K562 (cell line): ENCODE measurements around the gene DHPS. TPM values are rescaled to one million over a fixed set of nuclear protein-coding genes. Genes with fewer than 3 reads are reported as not detected.

Source experiments
- ATAC-seq: fragments of 200-7000 bp; cut with Tn5 transposase; 3 replicates; pipeline ENCODE4 v1.9.1; 2020; ENCODE audit warnings: moderate library complexity
- BruUV-seq: library from RNA; stranded (reverse); fragments of 400-500 nt; replicated peaks from 2 replicates; lab custom pipeline; 2021; lab: Mats Ljungman, UMichigan
- CTCF ChIA-PET: fragments of 300-600 bp; formaldehyde crosslinking; extraction: SDS; loops from one replicate; lab custom pipeline; 2021; ENCODE audit warnings: low intra/inter-chr PET ratio; lab: Yijun Ruan, JAX
- POLR2A ChIA-PET: fragments of 300-600, 350-650 bp; sonication (Branson Sonifier 250); formaldehyde crosslinking; extraction: SDS; loops from one replicate; lab custom pipeline; 2021; ENCODE audit warnings: antibody characterized with exemption, inconsistent platforms; lab: Yijun Ruan, JAX
- DNase-seq, 4 experiments: peaks; one replicate each; pipeline versions ENCODE4 v3.0.0 to v3.0.0-alpha.2; 2011 to 2018; ENCODE audit warnings: low spot score in 3 of 4, mixed read lengths in 3 of 4; ENCODE audit errors: extremely low read depth in 1 of 4
- FAIRE-seq: peaks from 2 replicates; lab custom pipeline; 2011; peaks lifted over from hg19 to GRCh38; lab: Jason Lieb, UNC
- H2AFZ ChIP-seq: 2 replicates; pipeline ENCODE4 v1.6.0; 2011; ENCODE audit warnings: low read depth, low read length, control low read depth, inconsistent platforms
- H3K27ac ChIP-seq: fragments of 200-600 bp; 3 replicates; pipeline ENCODE4 v1.8.0; 2011; ENCODE audit warnings: low read depth, mild to moderate bottlenecking, control low read depth, inconsistent platforms, low read length, moderate library complexity, mixed read lengths; ENCODE audit errors: extremely low read depth
- H3K27me3 ChIP-seq, 2 experiments: fragments of 300-600 bp in 1 of 2; 2 replicates in 1 of 2; 3 replicates in 1 of 2; pipeline versions ENCODE4 v1.6.0 to v1.8.0; 2011; ENCODE audit warnings: inconsistent platforms in 2 of 2, low read length in 2 of 2, mild to moderate bottlenecking in 1 of 2, mixed read lengths in 1 of 2, moderate library complexity in 1 of 2; ENCODE audit not compliant: control insufficient read depth in 2 of 2, insufficient read depth in 2 of 2
- H3K36me3 ChIP-seq: fragments of 300-600 bp; 3 replicates; pipeline ENCODE4 v1.8.0; 2011; ENCODE audit warnings: mild to moderate bottlenecking, low read length, inconsistent platforms; ENCODE audit not compliant: control insufficient read depth, insufficient read depth
- H3K4me1 ChIP-seq, 2 experiments: fragments of 200-600 bp in 1 of 2; replicated peaks in 1 of 2; 2 replicates in 1 of 2; 3 replicates in 1 of 2; pipeline versions ENCODE4 v1.5.1 to v1.8.0; 2011; ENCODE audit warnings: inconsistent platforms in 2 of 2, low read length in 2 of 2, mild to moderate bottlenecking in 1 of 2, mixed read lengths in 1 of 2, moderate library complexity in 1 of 2; ENCODE audit not compliant: control insufficient read depth in 2 of 2, insufficient read depth in 2 of 2
- H3K4me2 ChIP-seq: 2 replicates; pipeline ENCODE4 v1.6.1; 2011; ENCODE audit warnings: low read length, control low read depth, inconsistent platforms, mixed read lengths; ENCODE audit not compliant: insufficient read depth
- H3K4me3 ChIP-seq: fragments of 200-600 bp; sonication (generic), shearing (Covaris generic); 2 replicates; pipeline ENCODE4 v1.5.1; 2016; ENCODE audit warnings: control low read depth, inconsistent platforms
- H3K79me2 ChIP-seq: fragments of 200-600 bp; 3 replicates; pipeline ENCODE4 v1.8.0; 2011; ENCODE audit warnings: low read length, inconsistent platforms; ENCODE audit not compliant: control insufficient read depth, insufficient read depth
- H3K9ac ChIP-seq, 2 experiments: 2 replicates each; pipeline versions ENCODE4 v1.6.0 to v1.6.1; 2011; ENCODE audit warnings: low read depth in 2 of 2, low read length in 2 of 2, control low read depth in 1 of 2, inconsistent platforms in 1 of 2, mild to moderate bottlenecking in 1 of 2, mixed read lengths in 1 of 2; ENCODE audit not compliant: insufficient read depth in 1 of 2
- H3K9me1 ChIP-seq: one replicate; pipeline ENCODE4 v1.6.0; 2011; ENCODE audit warnings: inconsistent platforms, mild to moderate bottlenecking, low read length, moderate library complexity; ENCODE audit not compliant: control insufficient read depth, insufficient read depth
- H3K9me3 ChIP-seq: replicated peaks from 2 replicates; pipeline ENCODE4 v1.5.1; 2011; ENCODE audit warnings: low read depth, low read length, inconsistent platforms; ENCODE audit not compliant: control insufficient read depth, insufficient read depth
- H4K20me1 ChIP-seq: replicated peaks from 2 replicates; pipeline ENCODE4 v1.6.1; 2011; ENCODE audit warnings: low read length, inconsistent platforms, mixed read lengths; ENCODE audit not compliant: control insufficient read depth, insufficient read depth
- ARID1B ChIP-seq: fragments of 450-650 bp; IDR thresholded peaks from 2 replicates; pipeline ENCODE4 v1.6.1; 2016; ENCODE audit warnings: antibody characterized with exemption, mild to moderate bottlenecking, inconsistent platforms
- ATF3 ChIP-seq, 2 experiments: fragments of 450-650 bp in 1 of 2; sonication (generic) in 1 of 2; formaldehyde crosslinking in 1 of 2; IDR thresholded peaks in 1 of 2; conservative IDR thresholded peaks in 1 of 2; 2 replicates each; pipeline versions ENCODE4 v1.6.1 to v1.8.1; 2016 to 2023; ENCODE audit warnings: mild to moderate bottlenecking in 2 of 2, moderate library complexity in 2 of 2, inconsistent platforms in 1 of 2, missing genetic modification reagents in 1 of 2
- CTCF ChIP-seq, 3 experiments: IDR thresholded peaks in 2 of 3; conservative IDR thresholded peaks in 1 of 3; 2 replicates each; pipeline ENCODE4 v1.5.1; 2011 to 2012; ENCODE audit warnings: low read length in 3 of 3, mild to moderate bottlenecking in 3 of 3, control low read depth in 2 of 3, improper control_type of control experiment in 1 of 3, inconsistent platforms in 1 of 3, low read depth in 1 of 3, mixed read lengths in 1 of 3, moderate library complexity in 1 of 3; ENCODE audit not compliant: insufficient read depth in 2 of 3
- EGR1 ChIP-seq: fragments of 450-650 bp; conservative IDR thresholded peaks from 2 replicates; pipeline ENCODE4 v1.6.1; 2017; ENCODE audit warnings: mild to moderate bottlenecking
- HDGF ChIP-seq: fragments of 450-650 bp; IDR thresholded peaks from 2 replicates; pipeline ENCODE4 v1.6.1; 2016
- HLTF ChIP-seq: fragments of 450-650 bp; IDR thresholded peaks from 2 replicates; pipeline ENCODE4 v1.6.1; 2016
- ID3 ChIP-seq, 2 experiments: fragments of 250-450 bp in 1 of 2; fragments of 450-650 bp in 1 of 2; sonication (Bioruptor Pico) in 1 of 2; IDR thresholded peaks; 2 replicates each; pipeline versions ENCODE4 v1.6.1 to v1.8.0; 2016 to 2021; ENCODE audit warnings: mild to moderate bottlenecking in 2 of 2, moderate library complexity in 2 of 2, missing compliant biosample characterization in 1 of 2, missing genetic modification characterization in 1 of 2
- MAFG ChIP-seq: fragments of 450-650 bp; conservative IDR thresholded peaks from 2 replicates; pipeline ENCODE4 v1.6.1; 2016; ENCODE audit warnings: missing genetic modification characterization, missing compliant biosample characterization
- MCM7 ChIP-seq, 2 experiments: fragments of 450-650 bp; IDR thresholded peaks; 2 replicates each; pipeline ENCODE4 v1.6.1; 2016 to 2018
- OTX1 ChIP-seq: fragments of 450-650 bp; formaldehyde crosslinking; IDR thresholded peaks from 2 replicates; pipeline ENCODE4 v1.4.0; 2022; ENCODE audit warnings: mild to moderate bottlenecking
- SMARCC2 ChIP-seq: fragments of 450-650 bp; IDR thresholded peaks from 2 replicates; pipeline ENCODE4 v1.6.1; 2017; ENCODE audit warnings: antibody characterized with exemption, moderate library complexity, mild to moderate bottlenecking, low read depth
- SMARCE1 ChIP-seq: fragments of 450-650 bp; IDR thresholded peaks from 2 replicates; pipeline ENCODE4 v1.7.1; 2016; ENCODE audit warnings: mild to moderate bottlenecking
- XRCC5 ChIP-seq: fragments of 200-400 bp; formaldehyde crosslinking; IDR thresholded peaks from 2 replicates; pipeline ENCODE4 v1.6.1; 2017; ENCODE audit warnings: low read depth, mild to moderate bottlenecking, low read length
- YBX1 ChIP-seq: fragments of 450-650 bp; IDR thresholded peaks from 2 replicates; pipeline ENCODE4 v1.7.1; 2016; ENCODE audit warnings: mild to moderate bottlenecking
- ZBTB12 ChIP-seq: fragments of 250-450 bp; sonication (Bioruptor Pico); IDR thresholded peaks from 2 replicates; pipeline ENCODE4 v1.4.0; 2020
- ZC3H4 ChIP-seq: sonication (generic); formaldehyde crosslinking; IDR thresholded peaks from 2 replicates; pipeline ENCODE4 v1.9.0; 2021; ENCODE audit warnings: missing genetic modification reagents, borderline replicate concordance
- ZFPM2 ChIP-seq: fragments of 250-450 bp; sonication (Bioruptor Pico); IDR thresholded peaks from 2 replicates; pipeline ENCODE4 v1.5.1; 2022; ENCODE audit warnings: mild to moderate bottlenecking
- ZNF282 ChIP-seq: sonication (generic); formaldehyde crosslinking; IDR thresholded peaks from 2 replicates; pipeline ENCODE4 v1.8.1; 2023; ENCODE audit warnings: missing genetic modification reagents
- ZNF384 ChIP-seq: IDR thresholded peaks from 2 replicates; pipeline ENCODE4 v1.6.1; 2012; ENCODE audit warnings: low read depth, low read length, improper control_type of control experiment
- WGBS: fragments of 100-300 bp; shearing (Covaris generic); methylation state at CpG from one replicate; pipeline ENCODE4 v1.1.6; 2016; ENCODE audit warnings: low coverage, mixed read lengths; ENCODE audit not compliant: insufficient coverage; ENCODE audit errors: missing lambda C conversion rate; 5-methylcytosine and 5-hydroxymethylcytosine counted together
- in situ Hi-C: fragments of 300-500 bp; cut with MboI; formaldehyde crosslinking; loops from 4 replicates; pipeline ENCODE4 v1.15.0; 2018; ENCODE audit warnings: inconsistent platforms, mixed read lengths
- intact Hi-C: fragments of 100-400 bp; cut with micrococcal nuclease; formaldehyde crosslinking; loops from 2 replicates; pipeline ENCODE4 v1.14.2; 2022
- polyA plus RNA-seq, 8 experiments: library from polyadenylated mRNA; depleted of rRNA in 4 of 8; stranded (reverse) in 5 of 8; unstranded in 3 of 8; fragments of >200 nt; fragmentation: Nextera tagmentation in 2 of 8; fragmentation: Illumina TruSeq in 1 of 8; extraction: Ambion mirVana in 2 of 8; extraction: Trizol in 1 of 8; gene quantifications; 2 replicates each; pipeline versions ENCODE4 v1.2.1 to v1.2.3, GENCODE V29; 2011 to 2014; ENCODE audit warnings: inconsistent platforms in 1 of 8, missing spikeins in 1 of 8
- total RNA-seq, 7 experiments: library from RNA; depleted of rRNA in 6 of 7; stranded (reverse); fragments of >200 nt in 6 of 7; fragmentation: Illumina TruSeq in 2 of 7; extraction: Trizol in 2 of 7; gene quantifications; 2 replicates each; pipeline versions ENCODE4 v1.2.1 to v1.2.3, GENCODE V29; 2011 to 2021; ENCODE audit warnings: low replicate concordance in 1 of 7

Gene DHPS
- total and polyA plus RNA-seq, 9 of the 15 experiments (the other 6 are each of a cell fraction or from before 2014, with no cell fraction given), result 47.1 to 110 (median 79.9) TPM

GRCh38 chr19:12656899-12657571, 24.6 kb downstream of the DHPS start:
- POLR2A ChIA-PET, result interaction anchor here (0.9 kb wide), 1 partner anchor 9 kb away, joined by 3 read pairs; the partner anchor contains the start of genes MAN2B1 and WDR83
- WGBS, result 93% methylated on average over 23 of the region's 50 CpGs
- peaks cover 29% of the 10 kb centered on the region; the same call in 2 of the 3 replicates for H3K36me3 ChIP-seq
- BruUV-seq, result no TSS peak
- H2AFZ ChIP-seq, result no peak overlapping the region
- no peaks in the 10 kb centered on the region for H4K20me1 ChIP-seq
- 0 out of 2 replicates have a peak, but pooled peaks cover 1% of the 10 kb centered on the region for H3K9me3 ChIP-seq
- H3K4me1 ChIP-seq, result peaks cover 2 to 8% of the 10 kb centered on the region in 2 experiments; a peak in 4 of 5 replicates
- no peak overlapping the region for H3K27ac ChIP-seq
- intact Hi-C loops, result no loop called here
- H3K4me2 ChIP-seq, result no peak overlapping the region
- ATAC-seq, result peak; percentile 89
- CTCF ChIA-PET, result no interaction called here
- no peaks in the 10 kb centered on the region for H3K9me1 ChIP-seq
- no peak overlapping the region for H3K4me3 ChIP-seq
- no peak overlapping the region for H3K9ac ChIP-seq
- no peaks in the 10 kb centered on the region for H3K79me2 ChIP-seq
- no peak for FAIRE-seq
- in situ Hi-C loops, result no loop called here
- DNase-seq, result peak; percentile 23 to 85 (median 76)
- H3K27me3 ChIP-seq, result no peaks in the 10 kb centered on the region
- TF ChIP-seq ARID1B (no peak), CTCF (IDR thresholded peaks at IDR 0.05 in 2 of 3, conservative IDR thresholded peaks at IDR 0.05 in 1 of 3; ENCODE audit: insufficient read depth in 2 of 3, low read depth in 1 of 3, low read length in 3 of 3) (0 out of 6 replicates have a peak, but pooled peaks of 1 of the 3 experiments have one; percentile 5), OTX1 (CRISPR knock-in tag) (no peak), HLTF (no peak), ATF3 (IDR thresholded peaks at IDR 0.05) (peak; percentile 47; the same call in 1 of the 2 replicates), ATF3 (CRISPR knock-in tag; conservative IDR thresholded peaks at IDR 0.05) (no peak), HDGF (no peak), SMARCE1 (no peak), YBX1 (no peak), ZFPM2 (no peak), ZNF384 (no peak), SMARCC2 (no peak), EGR1 (no peak), MAFG (tag) (no peak), MCM7 (IDR thresholded peaks at IDR 0.05) (no peak), ZNF282 (CRISPR knock-in tag) (no peak), XRCC5 (no peak), ZC3H4 (no peak), ZBTB12 (CRISPR knock-in tag) (no peak), ID3 (CRISPR knock-in tag; IDR thresholded peaks at IDR 0.05) (no peak), ID3 (tag; IDR thresholded peaks at IDR 0.05) (no peak)
